ENCODE results near the gene KRT13. TPM values are rescaled to one million over a fixed set of nuclear protein-coding genes. Genes with fewer than 3 reads are reported as not detected.

KRT13 gene
- total RNA-seq, 2 donors from 2014 or later: not detected

DNA sequence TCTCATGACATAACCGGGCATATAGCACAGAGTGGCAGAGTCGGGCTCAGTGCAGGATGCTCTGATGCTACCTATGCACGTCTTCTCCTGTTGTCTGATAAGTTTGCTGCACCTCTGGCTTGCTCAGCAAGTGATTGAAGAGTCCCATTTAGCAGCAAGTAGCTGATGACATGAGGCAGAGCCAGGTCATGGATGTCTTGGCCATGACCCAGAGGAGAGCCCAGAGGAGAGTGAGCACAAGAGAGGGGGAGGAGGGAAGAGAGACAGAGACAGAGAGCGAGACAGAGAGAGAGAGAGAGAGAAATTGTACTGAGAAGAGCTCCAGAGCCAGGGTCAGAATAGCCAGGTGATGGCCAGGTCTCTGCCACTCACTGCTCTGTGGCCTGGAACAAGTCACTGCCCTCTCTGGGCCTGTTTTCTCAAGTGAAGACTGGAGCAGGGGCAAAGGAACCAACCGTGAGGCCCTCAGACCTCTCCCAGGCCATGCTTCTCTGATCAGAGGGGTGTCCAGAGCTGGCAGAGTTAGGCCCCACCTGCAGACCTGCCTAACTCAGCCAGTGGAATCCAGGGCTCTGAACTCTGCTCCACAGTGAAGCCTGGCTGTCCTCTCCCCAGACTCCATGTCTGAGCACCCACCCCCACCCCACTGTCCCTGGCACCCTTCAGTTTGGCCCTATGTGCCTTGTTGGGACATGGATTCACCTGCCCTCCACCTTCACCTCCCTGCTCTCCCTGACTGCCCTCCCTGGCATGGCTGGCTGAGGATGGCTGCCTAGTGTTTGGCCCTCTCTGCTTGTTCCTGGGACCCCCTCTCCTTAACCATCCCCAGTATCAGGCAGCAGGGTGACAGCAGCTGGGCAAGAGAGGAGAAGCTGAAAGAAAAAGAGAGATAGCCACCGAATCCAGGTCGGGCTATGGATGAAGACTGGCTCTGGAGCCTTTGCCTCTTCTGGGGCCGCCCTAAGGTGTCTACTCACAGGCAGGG, 20.2 kb downstream of the KRT13 start:
- H3K9me3 ChIP-seq (ENCODE audit: control insufficient read depth, low read length): no peaks in the 10 kb centered on the region
- no peaks in the 10 kb centered on the region for H3K27me3 ChIP-seq (ENCODE audit: control insufficient read depth, insufficient read depth, low read length, poor library complexity, severe bottlenecking)
- no peak for DNase-seq
- TF ChIP-seq, protein P1, sequence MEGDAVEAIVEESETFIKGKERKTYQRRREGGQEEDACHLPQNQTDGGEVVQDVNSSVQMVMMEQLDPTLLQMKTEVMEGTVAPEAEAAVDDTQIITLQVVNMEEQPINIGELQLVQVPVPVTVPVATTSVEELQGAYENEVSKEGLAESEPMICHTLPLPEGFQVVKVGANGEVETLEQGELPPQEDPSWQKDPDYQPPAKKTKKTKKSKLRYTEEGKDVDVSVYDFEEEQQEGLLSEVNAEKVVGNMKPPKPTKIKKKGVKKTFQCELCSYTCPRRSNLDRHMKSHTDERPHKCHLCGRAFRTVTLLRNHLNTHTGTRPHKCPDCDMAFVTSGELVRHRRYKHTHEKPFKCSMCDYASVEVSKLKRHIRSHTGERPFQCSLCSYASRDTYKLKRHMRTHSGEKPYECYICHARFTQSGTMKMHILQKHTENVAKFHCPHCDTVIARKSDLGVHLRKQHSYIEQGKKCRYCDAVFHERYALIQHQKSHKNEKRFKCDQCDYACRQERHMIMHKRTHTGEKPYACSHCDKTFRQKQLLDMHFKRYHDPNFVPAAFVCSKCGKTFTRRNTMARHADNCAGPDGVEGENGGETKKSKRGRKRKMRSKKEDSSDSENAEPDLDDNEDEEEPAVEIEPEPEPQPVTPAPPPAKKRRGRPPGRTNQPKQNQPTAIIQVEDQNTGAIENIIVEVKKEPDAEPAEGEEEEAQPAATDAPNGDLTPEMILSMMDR (conservative IDR thresholded peaks at IDR 0.05): no peak
- H3K27ac ChIP-seq (ENCODE audit: low read depth, low read length): no peak overlapping the region
- Mint-ChIP-seq H3K4me1 (peaks cover 10% of the 10 kb centered on the region), H3K4me3 (no peak overlapping the region), H3K27me3 (ENCODE audit: insufficient read depth) (peaks cover 27% of the 10 kb centered on the region), H3K9me3 (no peaks in the 10 kb centered on the region), H3K36me3 (ENCODE audit: low read depth) (no peaks in the 10 kb centered on the region), H3K27ac (no peak overlapping the region)
- no peak overlapping the region for H3K4me3 ChIP-seq (ENCODE audit: low read length)
- peaks cover 7% of the 10 kb centered on the region for H3K4me1 ChIP-seq (ENCODE audit: control insufficient read depth, insufficient read depth, low read length)
- H3K36me3 ChIP-seq (ENCODE audit: control insufficient read depth, insufficient read depth, low read length): no peaks in the 10 kb centered on the region
- WGBS, 2 experiments (ENCODE audit: insufficient coverage in 1 of 2, insufficient read length in 1 of 2): 90 to 94% methylated on average over 5 to 8 of the region's 8 CpGs
- H3K9ac ChIP-seq (ENCODE audit: extremely low read depth, low read length, poor library complexity, severe bottlenecking): no peak overlapping the region

DNA sequence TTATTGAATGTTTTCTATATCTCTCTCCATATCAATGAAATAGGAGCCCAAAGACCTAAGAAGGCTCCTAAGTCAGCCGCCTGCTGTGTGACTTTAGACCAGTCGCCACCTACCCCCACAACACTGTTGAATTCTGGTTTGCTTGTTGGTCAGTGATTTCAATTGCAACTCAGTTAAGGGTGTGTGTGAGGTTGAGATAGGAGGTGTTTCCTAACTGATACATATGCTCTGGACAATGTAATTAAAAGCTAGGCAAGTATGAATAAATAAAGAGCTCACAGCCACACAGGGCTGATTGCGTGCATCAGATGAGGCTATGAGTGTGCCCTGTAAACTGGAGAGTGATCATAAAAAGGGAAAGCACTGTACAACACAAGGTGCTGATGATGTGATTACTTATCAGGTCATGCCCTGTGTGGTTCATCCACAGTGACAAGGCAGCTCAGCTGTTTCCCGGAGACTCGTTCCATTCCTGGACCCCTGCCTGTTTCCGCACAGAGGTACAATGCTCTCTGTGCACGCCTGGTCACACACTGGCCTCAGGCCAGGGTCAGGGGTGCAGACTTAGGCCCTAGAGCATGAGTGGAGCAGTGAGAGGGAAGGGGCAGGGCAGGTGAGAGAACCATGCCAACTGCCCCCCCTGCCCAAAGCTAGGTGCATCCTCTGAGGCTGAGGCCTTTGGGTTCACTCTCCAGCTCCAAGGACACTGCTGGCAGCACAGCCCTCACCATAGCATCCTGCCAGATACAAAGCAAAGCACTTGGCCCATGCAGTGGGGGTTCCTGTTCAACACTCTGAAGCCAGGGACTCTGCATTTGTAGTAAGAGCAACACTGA, 21.2 kb downstream of the KRT13 start:
- Histone ChIP-seq H3K4me3 (ENCODE audit: low read length) (no peak overlapping the region), H3K9me3 (ENCODE audit: control insufficient read depth, low read length) (no peaks in the 10 kb centered on the region), H3K36me3 (ENCODE audit: control insufficient read depth, insufficient read depth, low read length) (no peaks in the 10 kb centered on the region), H3K9ac (ENCODE audit: extremely low read depth, low read length, poor library complexity, severe bottlenecking) (no peak overlapping the region), H3K27me3 (ENCODE audit: control insufficient read depth, insufficient read depth, low read length, poor library complexity, severe bottlenecking) (no peaks in the 10 kb centered on the region), H3K27ac (ENCODE audit: low read depth, low read length) (no peak overlapping the region), H3K4me1 (ENCODE audit: control insufficient read depth, insufficient read depth, low read length) (peaks cover 7% of the 10 kb centered on the region)
- TF ChIP-seq, protein P1 (conservative IDR thresholded peaks at IDR 0.05): no peak
- no peaks in the 10 kb centered on the region for H3K36me3 Mint-ChIP-seq (ENCODE audit: low read depth)
- DNase-seq: no peak
- peaks cover 10% of the 10 kb centered on the region for H3K4me1 Mint-ChIP-seq
- H3K9me3 Mint-ChIP-seq: no peaks in the 10 kb centered on the region
- H3K27me3 Mint-ChIP-seq (ENCODE audit: insufficient read depth): peaks cover 23% of the 10 kb centered on the region
- no peak overlapping the region for H3K27ac Mint-ChIP-seq
- no peak overlapping the region for H3K4me3 Mint-ChIP-seq
- WGBS, 2 experiments (ENCODE audit: insufficient coverage in 1 of 2, insufficient read length in 1 of 2): 62 to 83% methylated on average over 3 to 7 of the region's 7 CpGs

DNA sequence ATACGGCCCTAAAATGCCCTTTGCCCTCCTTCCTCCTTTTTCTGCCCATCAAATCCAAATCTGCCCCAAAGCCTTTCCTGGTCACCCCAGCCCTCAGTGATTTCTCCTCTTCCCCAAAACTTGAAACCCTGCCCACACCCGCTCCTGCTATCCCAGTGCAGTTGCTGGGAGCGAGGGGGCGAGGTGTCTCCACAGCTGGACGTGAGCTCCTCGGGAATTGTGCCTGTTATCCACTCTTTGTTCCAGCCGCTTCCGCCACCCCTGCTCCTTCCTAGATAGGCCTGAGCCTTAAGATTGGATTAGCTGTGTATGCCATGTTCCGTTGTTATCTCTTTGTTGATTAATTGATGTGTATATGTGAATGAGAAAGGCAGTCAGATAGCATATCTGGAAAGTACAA, 21.9 kb downstream of the KRT13 start:
- H3K9me3 ChIP-seq (ENCODE audit: control insufficient read depth, low read length): no peaks in the 10 kb centered on the region
- Mint-ChIP-seq H3K27me3 (ENCODE audit: insufficient read depth) (peaks cover 24% of the 10 kb centered on the region), H3K9me3 (no peaks in the 10 kb centered on the region), H3K36me3 (ENCODE audit: low read depth) (no peaks in the 10 kb centered on the region), H3K4me3 (no peak overlapping the region), H3K27ac (peak overlapping the region; percentile 40), H3K4me1 (peaks cover 10% of the 10 kb centered on the region)
- peaks cover 7% of the 10 kb centered on the region for H3K4me1 ChIP-seq (ENCODE audit: control insufficient read depth, insufficient read depth, low read length)
- H3K36me3 ChIP-seq (ENCODE audit: control insufficient read depth, insufficient read depth, low read length): no peaks in the 10 kb centered on the region
- no peaks in the 10 kb centered on the region for H3K27me3 ChIP-seq (ENCODE audit: control insufficient read depth, insufficient read depth, low read length, poor library complexity, severe bottlenecking)
- no peak overlapping the region for H3K9ac ChIP-seq (ENCODE audit: extremely low read depth, low read length, poor library complexity, severe bottlenecking)
- 69 to 71% methylated on average over 1 to 9 of the region's 9 CpGs for WGBS, 2 experiments (ENCODE audit: insufficient coverage in 1 of 2, insufficient read length in 1 of 2)
- peak; percentile 70 for DNase-seq
- no peak overlapping the region for H3K27ac ChIP-seq (ENCODE audit: low read depth, low read length)
- H3K4me3 ChIP-seq (ENCODE audit: low read length): no peak overlapping the region
- TF ChIP-seq, protein P1 (conservative IDR thresholded peaks at IDR 0.05): no peak
